ENCODE data around the gene AGBL5.

Gene AGBL5

GRCh38 chr2:27078267-27079194, 27.1 kb downstream of the AGBL5 start, which contains the start of gene EMILIN1:
Gene EMILIN1, plus strand, starts transcription at chr2:27078615. Its CDS starts 451 bp downstream, at chr2:27079066.
- no peaks in the 10 kb centered on the region; the same call in 1 of the 2 replicates for H3K36me3 ChIP-seq (ENCODE audit: control insufficient read depth, insufficient read depth, low read length)
- no peak for DNase-seq (ENCODE audit: low read depth, low spot score)
- H3K4me3 ChIP-seq (ENCODE audit: low read length) = no peak within 1 kb of the TSS
- no peaks in the 10 kb centered on the region for H3K9me3 ChIP-seq (ENCODE audit: control insufficient read depth, insufficient read depth, low read length)
- no peaks in the 10 kb centered on the region for H3K27me3 ChIP-seq (ENCODE audit: control insufficient read depth, insufficient read depth, low read length)
- H3K27ac ChIP-seq (ENCODE audit: low read length) = no peak within 1 kb of the TSS
- H3K4me1 ChIP-seq (ENCODE audit: control insufficient read depth, insufficient read depth, low read length) = peaks cover 6% of the 10 kb centered on the region
- WGBS (ENCODE audit: insufficient coverage, insufficient read length) = no CpG with 5 or more reads among the region's 41 CpGs

GRCh38 chr2:27079233-27080139, 28.0 kb downstream of the AGBL5 start:
- Histone ChIP-seq H3K36me3 (ENCODE audit: control insufficient read depth, insufficient read depth, low read length) (no peaks in the 10 kb centered on the region; the same call in 1 of the 2 replicates), H3K27me3 (ENCODE audit: control insufficient read depth, insufficient read depth, low read length) (no peaks in the 10 kb centered on the region), H3K9me3 (ENCODE audit: control insufficient read depth, insufficient read depth, low read length) (no peaks in the 10 kb centered on the region), H3K27ac (ENCODE audit: low read length) (no peak overlapping the region), H3K4me1 (ENCODE audit: control insufficient read depth, insufficient read depth, low read length) (peaks cover 6% of the 10 kb centered on the region), H3K4me3 (ENCODE audit: low read length) (no peak overlapping the region)
- DNase-seq (ENCODE audit: low read depth, low spot score) = no peak
- no CpG with 5 or more reads among the region's 14 CpGs for WGBS (ENCODE audit: insufficient coverage, insufficient read length)

- peaks cover 6% of the 10 kb centered on the region for H3K4me1 ChIP-seq (ENCODE audit: control insufficient read depth, insufficient read depth, low read length)
- no peaks in the 10 kb centered on the region for H3K9me3 ChIP-seq (ENCODE audit: control insufficient read depth, insufficient read depth, low read length)
- no CpG with 5 or more reads among the region's 7 CpGs for WGBS (ENCODE audit: insufficient coverage, insufficient read length)
- no peaks in the 10 kb centered on the region; the same call in 1 of the 2 replicates for H3K36me3 ChIP-seq (ENCODE audit: control insufficient read depth, insufficient read depth, low read length)
- H3K27ac ChIP-seq (ENCODE audit: low read length) = no peak overlapping the region
- H3K4me3 ChIP-seq (ENCODE audit: low read length) = no peak overlapping the region
- H3K27me3 ChIP-seq (ENCODE audit: control insufficient read depth, insufficient read depth, low read length) = no peaks in the 10 kb centered on the region
- no peak for DNase-seq (ENCODE audit: low read depth, low spot score)
These were observed 28.6 kb downstream of the AGBL5 start for GRCh38 chr2:27080140-27080469.

- no peaks in the 10 kb centered on the region for H3K9me3 ChIP-seq (ENCODE audit: control insufficient read depth, insufficient read depth, low read length)
- no CpG with 5 or more reads among the region's 14 CpGs for WGBS (ENCODE audit: insufficient coverage, insufficient read length)
- H3K36me3 ChIP-seq (ENCODE audit: control insufficient read depth, insufficient read depth, low read length) = no peaks in the 10 kb centered on the region; the same call in 1 of the 2 replicates
- no peak overlapping the region for H3K27ac ChIP-seq (ENCODE audit: low read length)
- DNase-seq (ENCODE audit: low read depth, low spot score) = no peak
- H3K4me3 ChIP-seq (ENCODE audit: low read length) = no peak overlapping the region
- peaks cover 6% of the 10 kb centered on the region for H3K4me1 ChIP-seq (ENCODE audit: control insufficient read depth, insufficient read depth, low read length)
- H3K27me3 ChIP-seq (ENCODE audit: control insufficient read depth, insufficient read depth, low read length) = no peaks in the 10 kb centered on the region
These were observed 29.1 kb downstream of the AGBL5 start for GRCh38 chr2:27080603-27080936.

GRCh38 chr2:27081984-27082772, 30.7 kb downstream of the AGBL5 start:
- no peaks in the 10 kb centered on the region for H3K9me3 ChIP-seq (ENCODE audit: control insufficient read depth, insufficient read depth, low read length)
- no peak overlapping the region for H3K27ac ChIP-seq (ENCODE audit: low read length)
- no peaks in the 10 kb centered on the region for H3K27me3 ChIP-seq (ENCODE audit: control insufficient read depth, insufficient read depth, low read length)
- no peak for DNase-seq (ENCODE audit: low read depth, low spot score)
- no CpG with 5 or more reads among the region's 38 CpGs for WGBS (ENCODE audit: insufficient coverage, insufficient read length)
- no peak overlapping the region for H3K4me3 ChIP-seq (ENCODE audit: low read length)
- no peaks in the 10 kb centered on the region; the same call in 1 of the 2 replicates for H3K36me3 ChIP-seq (ENCODE audit: control insufficient read depth, insufficient read depth, low read length)
- H3K4me1 ChIP-seq (ENCODE audit: control insufficient read depth, insufficient read depth, low read length) = peaks cover 6% of the 10 kb centered on the region

- peaks cover 6% of the 10 kb centered on the region for H3K4me1 ChIP-seq (ENCODE audit: control insufficient read depth, insufficient read depth, low read length)
These were observed 31.4 kb downstream of the AGBL5 start for GRCh38 chr2:27082773-27083409.

GRCh38 chr2:27083410-27084296, 32.2 kb downstream of the AGBL5 start:
- no peaks in the 10 kb centered on the region for H3K27me3 ChIP-seq (ENCODE audit: control insufficient read depth, insufficient read depth, low read length)
- H3K9me3 ChIP-seq (ENCODE audit: control insufficient read depth, insufficient read depth, low read length) = no peaks in the 10 kb centered on the region
- H3K4me3 ChIP-seq (ENCODE audit: low read length) = no peak overlapping the region
- no peaks in the 10 kb centered on the region; the same call in 1 of the 2 replicates for H3K4me1 ChIP-seq (ENCODE audit: control insufficient read depth, insufficient read depth, low read length)
- DNase-seq (ENCODE audit: low read depth, low spot score) = no peak
- no CpG with 5 or more reads among the region's 20 CpGs for WGBS (ENCODE audit: insufficient coverage, insufficient read length)
- H3K36me3 ChIP-seq (ENCODE audit: control insufficient read depth, insufficient read depth, low read length) = no peaks in the 10 kb centered on the region; the same call in 1 of the 2 replicates
- no peak overlapping the region for H3K27ac ChIP-seq (ENCODE audit: low read length)

More at GRCh38 chr2:27082773-27083409, 31.4 kb downstream of the AGBL5 start:
- WGBS (ENCODE audit: insufficient coverage, insufficient read length) = no CpG with 5 or more reads among the region's 27 CpGs
- no peaks in the 10 kb centered on the region; the same call in 1 of the 2 replicates for H3K36me3 ChIP-seq (ENCODE audit: control insufficient read depth, insufficient read depth, low read length)
- DNase-seq (ENCODE audit: low read depth, low spot score) = no peak
- no peaks in the 10 kb centered on the region for H3K27me3 ChIP-seq (ENCODE audit: control insufficient read depth, insufficient read depth, low read length)
- no peak overlapping the region for H3K4me3 ChIP-seq (ENCODE audit: low read length)
- H3K9me3 ChIP-seq (ENCODE audit: control insufficient read depth, insufficient read depth, low read length) = no peaks in the 10 kb centered on the region
- H3K27ac ChIP-seq (ENCODE audit: low read length) = no peak overlapping the region

- no CpG with 5 or more reads among the region's 6 CpGs for WGBS (ENCODE audit: insufficient coverage, insufficient read length)
- H3K36me3 ChIP-seq (ENCODE audit: control insufficient read depth, insufficient read depth, low read length) = no peaks in the 10 kb centered on the region; the same call in 1 of the 2 replicates
- H3K4me1 ChIP-seq (ENCODE audit: control insufficient read depth, insufficient read depth, low read length) = no peaks in the 10 kb centered on the region; the same call in 1 of the 2 replicates
- no peaks in the 10 kb centered on the region for H3K9me3 ChIP-seq (ENCODE audit: control insufficient read depth, insufficient read depth, low read length)
- no peak overlapping the region for H3K4me3 ChIP-seq (ENCODE audit: low read length)
- DNase-seq (ENCODE audit: low read depth, low spot score) = no peak
- H3K27me3 ChIP-seq (ENCODE audit: control insufficient read depth, insufficient read depth, low read length) = no peaks in the 10 kb centered on the region
- H3K27ac ChIP-seq (ENCODE audit: low read length) = no peak overlapping the region
These were observed 33.0 kb downstream of the AGBL5 start for GRCh38 chr2:27084297-27085061.

Data from iPS DF 6.9 (cell line).